Effector memory CD4-positive, alpha-beta T cell (primary cell): Measurements from ENCODE around the gene NCMAP.

Experiments used
- DNase-seq, 3 donors: peaks; one replicate each; pipeline ENCODE4 v3.0.0-alpha.2; 2020
- H3K27ac ChIP-seq: 2 replicates; pipeline ENCODE4 v1.7.0; 2013; ENCODE audit warnings: mild to moderate bottlenecking, low read length, moderate library complexity; ENCODE audit not compliant: insufficient read depth, poor library complexity, severe bottlenecking
- H3K27me3 ChIP-seq: replicated peaks from 2 replicates; pipeline ENCODE4 v1.7.0; 2013; ENCODE audit warnings: mild to moderate bottlenecking, low read length; ENCODE audit not compliant: insufficient read depth, control insufficient read depth, poor library complexity, severe bottlenecking
- H3K36me3 ChIP-seq: 2 replicates; pipeline ENCODE4 v1.7.0; 2013; ENCODE audit warnings: mild to moderate bottlenecking, low read length, moderate library complexity; ENCODE audit not compliant: control insufficient read depth, insufficient read depth
- H3K4me1 ChIP-seq: 2 replicates; pipeline ENCODE4 v1.7.0; 2013; ENCODE audit warnings: low read length, mild to moderate bottlenecking; ENCODE audit not compliant: control insufficient read depth, insufficient read depth, poor library complexity, severe bottlenecking
- H3K4me3 ChIP-seq: 2 replicates; pipeline ENCODE4 v1.7.0; 2013; ENCODE audit warnings: low read length, low read depth, mild to moderate bottlenecking; ENCODE audit not compliant: insufficient read depth, poor library complexity, severe bottlenecking
- H3K9me3 ChIP-seq: 2 replicates; pipeline ENCODE4 v1.7.0; 2013; ENCODE audit warnings: mild to moderate bottlenecking, low read length, moderate library complexity; ENCODE audit not compliant: control insufficient read depth

The NCMAP gene

GRCh38 chr1:24586119-24586518 is 30.2 kb downstream of the NCMAP start:
- no peak for DNase-seq
- H3K27me3 ChIP-seq: no peaks in the 10 kb centered on the region
- peaks cover 5% of the 10 kb centered on the region for H3K4me1 ChIP-seq
- no peaks in the 10 kb centered on the region for H3K36me3 ChIP-seq
- no peak overlapping the region for H3K4me3 ChIP-seq
- no peak overlapping the region for H3K27ac ChIP-seq
- no peaks in the 10 kb centered on the region for H3K9me3 ChIP-seq

GRCh38 chr1:24586970-24587820 is 31.3 kb downstream of the NCMAP start:
- no peaks in the 10 kb centered on the region for H3K36me3 ChIP-seq
- H3K27me3 ChIP-seq: no peaks in the 10 kb centered on the region
- peaks cover 5% of the 10 kb centered on the region for H3K4me1 ChIP-seq
- H3K9me3 ChIP-seq: no peaks in the 10 kb centered on the region
- H3K27ac ChIP-seq: no peak overlapping the region
- DNase-seq: peak in 2 of 3 donors; percentile 24 to 33
- H3K4me3 ChIP-seq: no peak overlapping the region

DNA sequence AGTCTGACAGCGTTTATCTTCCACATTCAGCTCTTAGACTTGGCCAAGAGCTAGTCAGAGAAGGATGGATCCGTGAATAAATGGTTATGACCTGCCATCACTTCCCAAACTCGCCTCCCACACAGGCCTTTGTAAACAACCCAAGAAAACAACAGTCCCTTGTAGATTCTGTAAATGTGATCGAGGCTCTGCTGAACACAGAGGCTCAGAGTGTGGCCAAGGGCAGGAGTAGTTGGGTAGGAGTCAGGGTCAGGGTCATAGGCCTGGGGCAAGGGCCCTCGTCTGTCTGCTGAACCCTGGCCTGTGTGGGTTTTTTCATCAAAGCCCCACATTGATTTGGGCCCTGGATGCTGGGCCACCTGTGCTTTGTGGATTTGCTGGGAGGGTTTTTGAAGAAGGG is 32.7 kb downstream of the NCMAP start:
- Histone ChIP-seq H3K9me3 (no peaks in the 10 kb centered on the region), H3K36me3 (no peaks in the 10 kb centered on the region), H3K27me3 (no peaks in the 10 kb centered on the region), H3K4me3 (no peak overlapping the region), H3K27ac (no peak overlapping the region), H3K4me1 (peaks cover 5% of the 10 kb centered on the region)
- no peak for DNase-seq

DNA sequence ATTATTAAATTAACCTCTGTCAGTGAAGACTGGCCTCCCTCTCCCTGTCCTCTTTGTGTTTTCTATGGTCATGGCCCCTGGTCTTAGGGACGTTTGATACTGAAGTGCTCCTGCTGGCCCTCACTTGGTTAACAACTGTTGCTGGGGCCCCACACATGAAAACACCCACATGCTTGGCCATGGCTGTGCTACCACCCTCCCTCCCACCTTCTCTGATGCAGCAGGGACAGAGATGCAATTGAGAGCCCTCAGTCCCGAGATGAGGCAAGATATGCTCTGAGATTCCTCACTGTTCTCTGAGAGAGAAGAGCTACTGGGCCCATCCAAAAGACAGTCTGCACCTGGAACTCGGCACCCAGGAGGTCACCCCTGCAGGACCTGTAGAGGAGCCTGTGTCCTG is 33.3 kb downstream of the NCMAP start:
- no peak overlapping the region for H3K4me3 ChIP-seq
- H3K36me3 ChIP-seq: no peaks in the 10 kb centered on the region
- no peaks in the 10 kb centered on the region for H3K27me3 ChIP-seq
- H3K27ac ChIP-seq: no peak overlapping the region
- H3K4me1 ChIP-seq: peaks cover 5% of the 10 kb centered on the region
- no peak for DNase-seq
- no peaks in the 10 kb centered on the region for H3K9me3 ChIP-seq

DNA sequence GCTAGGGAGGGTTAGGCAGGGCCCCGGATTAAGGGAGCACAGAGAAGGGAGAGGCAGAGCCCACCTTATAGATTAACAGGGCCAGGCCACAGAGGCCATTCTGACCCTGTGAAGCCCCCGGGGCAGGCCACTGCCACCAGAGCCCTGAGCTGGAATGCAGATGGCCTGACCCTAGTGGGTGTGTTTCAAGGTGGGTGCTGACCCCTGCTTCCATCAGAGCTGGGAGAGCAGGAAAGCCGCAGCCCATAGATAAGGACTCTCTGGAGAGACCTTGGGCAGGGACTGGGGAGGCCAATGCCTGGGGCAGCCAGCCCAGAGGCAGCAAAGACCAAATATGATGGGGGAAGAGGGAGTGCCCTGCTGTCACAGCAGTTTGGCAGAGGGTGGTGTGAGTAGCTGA is 35.9 kb downstream of the NCMAP start:
- no peaks in the 10 kb centered on the region for H3K36me3 ChIP-seq
- no peaks in the 10 kb centered on the region for H3K27me3 ChIP-seq
- no peaks in the 10 kb centered on the region for H3K9me3 ChIP-seq
- peaks cover 5% of the 10 kb centered on the region for H3K4me1 ChIP-seq
- no peak for DNase-seq
- H3K27ac ChIP-seq: no peak overlapping the region
- no peak overlapping the region for H3K4me3 ChIP-seq

- Histone ChIP-seq H3K4me1 (no peaks in the 10 kb centered on the region), H3K36me3 (no peaks in the 10 kb centered on the region), H3K27ac (no peak overlapping the region), H3K4me3 (no peak overlapping the region), H3K9me3 (no peaks in the 10 kb centered on the region), H3K27me3 (no peaks in the 10 kb centered on the region)
- no peak for DNase-seq
Observed at GRCh38 chr1:24594328-24594598, 38.4 kb downstream of the NCMAP start.

GRCh38 chr1:24596401-24596880 is 40.6 kb downstream of the NCMAP start:
- no peaks in the 10 kb centered on the region for H3K36me3 ChIP-seq
- DNase-seq: no peak
- no peaks in the 10 kb centered on the region for H3K4me1 ChIP-seq
- H3K27me3 ChIP-seq: no peaks in the 10 kb centered on the region
- H3K9me3 ChIP-seq: no peaks in the 10 kb centered on the region
- H3K4me3 ChIP-seq: no peak overlapping the region
- H3K27ac ChIP-seq: no peak overlapping the region

GRCh38 chr1:24599265-24599664 is 43.4 kb downstream of the NCMAP start:
- Histone ChIP-seq H3K4me3 (no peak overlapping the region), H3K9me3 (no peaks in the 10 kb centered on the region), H3K27me3 (no peaks in the 10 kb centered on the region), H3K4me1 (no peaks in the 10 kb centered on the region), H3K27ac (no peak overlapping the region), H3K36me3 (no peaks in the 10 kb centered on the region)
- DNase-seq: no peak

- no peak for DNase-seq
- H3K36me3 ChIP-seq: no peaks in the 10 kb centered on the region
- no peaks in the 10 kb centered on the region for H3K9me3 ChIP-seq
- no peak overlapping the region for H3K27ac ChIP-seq
- H3K4me1 ChIP-seq: no peaks in the 10 kb centered on the region
- H3K27me3 ChIP-seq: no peaks in the 10 kb centered on the region
- H3K4me3 ChIP-seq: no peak overlapping the region
Observed at GRCh38 chr1:24600551-24600950, 44.7 kb downstream of the NCMAP start.

GRCh38 chr1:24605534-24606295 is 49.8 kb downstream of the NCMAP start:
- H3K27me3 ChIP-seq: no peaks in the 10 kb centered on the region
- H3K9me3 ChIP-seq: no peaks in the 10 kb centered on the region
- DNase-seq: no peak
- H3K36me3 ChIP-seq: no peaks in the 10 kb centered on the region
- no peak overlapping the region for H3K4me3 ChIP-seq
- H3K27ac ChIP-seq: no peak overlapping the region
- H3K4me1 ChIP-seq: no peaks in the 10 kb centered on the region
